ENCODE results near the gene TRAF3IP1. TPM values are rescaled to one million over a fixed set of nuclear protein-coding genes. Genes with fewer than 3 reads are reported as not detected.

TRAF3IP1 gene
- total RNA-seq, 4 donors from 2014 or later = 8.5 to 20.8 (median 10.9) TPM

- DNase-seq (no peak), ATAC-seq (no peak)
- H3K4me1 ChIP-seq = no peaks in the 10 kb centered on the region
- H3K4me3 ChIP-seq = no peak overlapping the region
- TF ChIP-seq CTCF (IDR thresholded peaks at IDR 0.05 in 4 of 5, conservative IDR thresholded peaks at IDR 0.05 in 1 of 5) (no peak), POLR2A (IDR thresholded peaks at IDR 0.05) (no peak)
- no peak overlapping the region for H3K27ac ChIP-seq
- H3K9me3 ChIP-seq = no peaks in the 10 kb centered on the region
- in situ Hi-C loops (cut with MboI; ENCODE audit: low sequenced_read_pairs in 4 of 4) (no loop called here), intact Hi-C loops (cut with DNase I; ENCODE audit: low total_unique reads) (no loop called here)
- H3K36me3 ChIP-seq = no peaks in the 10 kb centered on the region
- no peaks in the 10 kb centered on the region for H3K27me3 ChIP-seq
Observed at GRCh38 chr2:238396663-238397062, 76.3 kb downstream of the TRAF3IP1 start.

GRCh38 chr2:238397356-238397755 is 77.0 kb downstream of the TRAF3IP1 start:
- H3K4me3 ChIP-seq = no peak overlapping the region
- intact Hi-C loops (cut with DNase I; ENCODE audit: low total_unique reads) (no loop called here), in situ Hi-C loops (cut with MboI; ENCODE audit: low sequenced_read_pairs in 4 of 4) (no loop called here)
- TF ChIP-seq POLR2A (IDR thresholded peaks at IDR 0.05) (no peak), CTCF (IDR thresholded peaks at IDR 0.05 in 4 of 5, conservative IDR thresholded peaks at IDR 0.05 in 1 of 5) (no peak)
- ATAC-seq = no peak
- DNase-seq = no peak
- H3K4me1 ChIP-seq = no peaks in the 10 kb centered on the region
- H3K27ac ChIP-seq = no peak overlapping the region
- no peaks in the 10 kb centered on the region for H3K36me3 ChIP-seq
- H3K27me3 ChIP-seq = no peaks in the 10 kb centered on the region
- no peaks in the 10 kb centered on the region for H3K9me3 ChIP-seq

- no peak overlapping the region for H3K4me3 ChIP-seq
- DNase-seq = no peak
- in situ Hi-C loops (cut with MboI; ENCODE audit: low sequenced_read_pairs in 4 of 4) = no loop called here
- no peaks in the 10 kb centered on the region for H3K27me3 ChIP-seq
- no peak for ATAC-seq
- no peaks in the 10 kb centered on the region for H3K4me1 ChIP-seq
- no peak overlapping the region for H3K27ac ChIP-seq
- TF ChIP-seq CTCF (IDR thresholded peaks at IDR 0.05 in 4 of 5, conservative IDR thresholded peaks at IDR 0.05 in 1 of 5) = no peak
- TF ChIP-seq POLR2A (IDR thresholded peaks at IDR 0.05) = no peak
- peaks cover 0 to 3% of the 10 kb centered on the region in 2 donors for H3K36me3 ChIP-seq
- no peaks in the 10 kb centered on the region for H3K9me3 ChIP-seq
- intact Hi-C loops (cut with DNase I; ENCODE audit: low total_unique reads) = no loop called here
Observed at GRCh38 chr2:238398577-238398976, 78.3 kb downstream of the TRAF3IP1 start.

GRCh38 chr2:238399094-238399493 is 78.8 kb downstream of the TRAF3IP1 start:
- Histone ChIP-seq H3K27me3 (no peaks in the 10 kb centered on the region), H3K27ac (no peak overlapping the region), H3K9me3 (no peaks in the 10 kb centered on the region), H3K36me3 (peaks cover 0 to 3% of the 10 kb centered on the region in 2 donors), H3K4me3 (no peak overlapping the region), H3K4me1 (no peaks in the 10 kb centered on the region)
- DNase-seq = no peak
- in situ Hi-C loops (cut with MboI; ENCODE audit: low sequenced_read_pairs in 4 of 4) (no loop called here), intact Hi-C loops (cut with DNase I; ENCODE audit: low total_unique reads) (no loop called here)
- TF ChIP-seq CTCF (IDR thresholded peaks at IDR 0.05 in 4 of 5, conservative IDR thresholded peaks at IDR 0.05 in 1 of 5) = no peak
- TF ChIP-seq POLR2A (IDR thresholded peaks at IDR 0.05) = no peak
- no peak for ATAC-seq

- in situ Hi-C loops (cut with MboI; ENCODE audit: low sequenced_read_pairs in 4 of 4) = no loop called here
- Histone ChIP-seq H3K36me3 (peaks cover 0 to 3% of the 10 kb centered on the region in 2 donors), H3K9me3 (no peaks in the 10 kb centered on the region), H3K4me3 (no peak overlapping the region), H3K27me3 (no peaks in the 10 kb centered on the region), H3K4me1 (no peaks in the 10 kb centered on the region), H3K27ac (no peak overlapping the region)
- no peak for ATAC-seq
- intact Hi-C loops (cut with DNase I; ENCODE audit: low total_unique reads) = no loop called here
- TF ChIP-seq POLR2A (IDR thresholded peaks at IDR 0.05) = no peak
- TF ChIP-seq CTCF (IDR thresholded peaks at IDR 0.05 in 4 of 5, conservative IDR thresholded peaks at IDR 0.05 in 1 of 5) = no peak
- DNase-seq = no peak
Observed at GRCh38 chr2:238401551-238401950, 81.2 kb downstream of the TRAF3IP1 start.
